Umbilical cord (tissue), 2 donors: ENCODE data around the gene ERF. TPM values are rescaled to one million over a fixed set of nuclear protein-coding genes. Genes with fewer than 3 reads are reported as not detected.
A peak's percentile ranks its signal among the peaks of the same experiment; 100 is the strongest.

Source experiments
- DNase-seq: peaks from one replicate; pipeline ENCODE4 v3.0.0-alpha.2; 2015; ENCODE audit warnings: low spot score
- total RNA-seq: library from RNA; depleted of rRNA; stranded (reverse); fragments of >200 nt; gene quantifications from one replicate; pipeline ENCODE4 v1.2.3, GENCODE V29; 2014; ENCODE audit warnings: low replicate concordance; ENCODE audit not compliant: insufficient read depth

Gene ERF
- total RNA-seq, 1 donor from 2014 or later = 33.2 TPM

DNA sequence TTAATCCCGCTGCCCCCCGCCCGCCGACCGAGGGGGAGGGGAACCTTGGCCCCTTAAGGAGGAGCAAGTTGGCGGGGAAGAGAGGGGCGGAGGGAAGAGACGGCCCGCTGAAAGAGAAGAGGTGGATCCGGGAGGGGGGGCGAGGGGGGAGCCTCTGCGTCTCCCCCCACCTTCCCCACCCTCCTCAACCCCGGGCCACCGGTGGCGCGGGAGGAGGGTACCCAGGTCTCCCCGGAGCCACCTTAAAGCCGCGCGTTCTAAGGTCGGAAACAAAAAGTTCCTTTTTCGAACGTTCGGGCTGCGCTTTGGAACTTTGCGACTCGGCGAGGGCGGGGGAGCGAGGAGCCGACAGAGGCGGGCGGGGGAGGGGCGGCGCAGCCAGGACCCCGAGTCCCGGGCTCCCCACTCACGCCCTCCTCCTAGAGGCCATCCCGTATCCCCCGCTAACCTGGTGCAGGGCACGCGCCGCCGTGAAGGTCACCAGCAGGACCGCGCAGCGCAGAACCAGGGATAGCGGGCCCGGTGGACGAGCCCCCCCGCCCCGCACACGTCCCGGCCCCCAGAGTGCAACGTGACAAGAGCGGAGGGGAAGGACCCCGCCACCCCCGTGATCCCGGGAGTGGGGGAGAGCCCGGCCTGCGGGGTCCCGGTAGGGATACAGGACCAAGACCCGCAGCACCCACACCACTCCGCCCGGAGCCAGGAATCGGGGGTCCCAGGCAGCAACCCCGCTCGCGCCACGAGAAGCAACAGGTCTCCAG, 659 bp downstream of the ERF start:
- peak; percentile 84 for DNase-seq

DNA sequence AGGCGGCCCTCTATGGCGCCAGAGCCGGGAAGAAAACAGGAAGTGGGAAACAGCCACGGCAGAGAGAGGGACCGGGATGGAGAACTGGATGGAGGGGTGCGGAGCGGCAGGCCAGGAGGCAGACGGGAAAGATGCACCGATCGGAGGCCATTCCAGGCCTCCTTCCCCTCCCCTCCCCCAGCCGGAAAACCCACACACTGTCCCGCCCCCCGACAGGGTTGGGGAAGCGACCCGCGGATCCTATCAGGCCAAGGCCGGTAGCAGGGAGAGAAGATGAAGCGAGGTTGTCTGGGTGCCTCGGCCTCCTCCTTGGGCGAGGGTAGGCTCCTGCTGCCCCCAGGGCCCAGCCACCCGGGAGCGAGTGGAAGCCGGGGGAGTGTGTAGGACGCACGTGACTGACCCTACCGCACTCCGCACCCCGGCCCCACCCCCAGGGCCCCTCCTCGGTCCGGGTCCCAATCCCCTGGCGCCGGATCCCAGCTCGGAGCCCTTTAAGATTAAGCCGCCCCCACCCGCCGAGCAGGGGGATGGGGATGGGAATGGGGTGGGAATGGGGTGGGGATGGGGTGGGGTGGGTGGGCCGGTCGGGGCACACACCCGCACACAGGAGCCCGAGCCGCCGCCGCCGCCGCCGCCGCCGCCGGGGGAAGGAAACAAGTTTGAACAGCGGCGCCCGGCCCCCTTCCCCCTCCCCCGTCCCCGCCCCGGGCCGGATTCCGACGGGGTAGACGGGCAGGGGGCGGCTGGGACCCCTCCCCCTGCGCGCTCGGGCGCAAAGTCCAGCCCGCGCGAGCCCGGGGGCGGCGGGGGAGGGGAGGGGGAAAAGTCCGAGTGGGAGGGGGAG, 1.5 kb downstream of the ERF start:
- DNase-seq = peak; percentile 67

DNA sequence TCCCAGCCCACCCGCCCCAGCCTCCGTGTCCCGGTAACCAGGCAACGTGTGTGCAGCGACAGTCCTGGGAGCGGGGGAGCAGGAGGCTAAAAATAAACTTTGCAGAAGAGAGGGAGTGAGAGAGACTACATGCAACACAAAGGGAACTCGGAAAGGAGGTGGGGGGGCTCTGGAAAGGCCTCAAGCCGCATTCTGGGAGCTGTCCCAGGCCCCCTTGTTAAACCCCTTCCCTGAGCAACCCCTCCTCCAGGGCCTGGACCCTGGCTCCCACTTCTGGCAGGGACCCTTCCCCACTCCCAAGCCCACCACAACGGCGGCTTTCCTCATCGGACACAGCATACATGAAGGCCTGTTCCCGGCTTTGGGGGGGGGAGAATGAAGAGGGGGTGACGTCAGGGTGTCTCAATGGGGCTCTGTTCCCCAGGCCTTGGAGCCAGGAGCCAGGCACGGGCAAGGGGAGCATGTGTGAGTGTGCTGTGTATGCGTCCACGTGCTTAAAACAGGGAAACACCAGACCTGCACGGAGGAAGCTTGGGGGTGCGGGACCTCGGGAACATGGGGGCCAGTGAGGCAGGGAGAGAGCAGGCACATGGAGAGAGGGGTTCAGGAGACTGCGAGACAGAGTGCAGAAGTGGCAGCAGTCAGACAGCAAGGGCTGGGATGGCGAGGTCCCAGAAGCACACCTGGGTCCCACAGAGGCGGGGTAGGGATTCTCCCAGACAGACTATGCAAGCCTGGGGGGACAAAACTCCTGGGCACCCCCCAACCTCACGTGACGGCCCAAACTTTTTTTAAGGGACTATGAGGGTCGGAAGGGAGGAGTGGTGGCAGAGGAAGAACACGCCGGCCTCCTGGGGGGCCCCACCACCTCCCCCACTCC, 2.3 kb downstream of the ERF start:
- peak; percentile 65 for DNase-seq

DNA sequence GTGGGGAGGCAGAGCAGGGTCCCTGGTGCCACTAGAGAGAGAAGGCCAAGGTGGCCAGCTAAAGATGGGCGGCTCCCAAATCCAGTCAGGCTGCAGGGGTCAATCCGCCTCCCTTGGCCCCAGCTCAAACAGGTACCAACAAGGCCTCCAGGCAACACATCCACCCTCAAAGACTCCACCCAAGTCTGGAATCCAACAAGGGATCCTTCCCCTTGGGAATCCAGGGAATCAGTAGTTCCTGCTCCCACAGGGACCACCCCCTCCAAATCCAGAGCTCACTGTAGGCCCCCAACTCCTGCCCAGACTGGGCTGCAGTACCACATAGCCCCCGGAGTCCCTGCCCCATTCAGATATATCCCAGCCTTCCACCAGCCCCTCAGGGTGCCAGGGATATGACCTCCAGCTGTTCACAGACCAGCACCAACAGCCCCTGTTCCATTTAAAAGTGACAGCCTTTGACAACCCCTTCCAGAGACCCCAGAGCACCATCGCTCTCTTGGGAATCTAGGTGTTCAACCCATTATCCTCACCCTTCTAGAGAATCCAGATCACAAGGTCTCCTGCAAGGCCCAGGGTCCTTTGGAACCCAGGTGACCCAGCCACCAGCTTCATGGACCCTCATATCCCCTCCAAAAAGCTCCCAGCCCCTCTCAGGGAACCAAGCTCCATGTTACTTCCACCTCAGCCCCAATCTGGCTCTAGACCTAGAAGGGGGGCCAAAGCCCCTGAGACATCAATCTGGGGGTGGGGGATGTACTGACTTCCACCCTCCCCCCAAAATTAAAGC, 3.2 kb downstream of the ERF start:
- DNase-seq = no peak

DNA sequence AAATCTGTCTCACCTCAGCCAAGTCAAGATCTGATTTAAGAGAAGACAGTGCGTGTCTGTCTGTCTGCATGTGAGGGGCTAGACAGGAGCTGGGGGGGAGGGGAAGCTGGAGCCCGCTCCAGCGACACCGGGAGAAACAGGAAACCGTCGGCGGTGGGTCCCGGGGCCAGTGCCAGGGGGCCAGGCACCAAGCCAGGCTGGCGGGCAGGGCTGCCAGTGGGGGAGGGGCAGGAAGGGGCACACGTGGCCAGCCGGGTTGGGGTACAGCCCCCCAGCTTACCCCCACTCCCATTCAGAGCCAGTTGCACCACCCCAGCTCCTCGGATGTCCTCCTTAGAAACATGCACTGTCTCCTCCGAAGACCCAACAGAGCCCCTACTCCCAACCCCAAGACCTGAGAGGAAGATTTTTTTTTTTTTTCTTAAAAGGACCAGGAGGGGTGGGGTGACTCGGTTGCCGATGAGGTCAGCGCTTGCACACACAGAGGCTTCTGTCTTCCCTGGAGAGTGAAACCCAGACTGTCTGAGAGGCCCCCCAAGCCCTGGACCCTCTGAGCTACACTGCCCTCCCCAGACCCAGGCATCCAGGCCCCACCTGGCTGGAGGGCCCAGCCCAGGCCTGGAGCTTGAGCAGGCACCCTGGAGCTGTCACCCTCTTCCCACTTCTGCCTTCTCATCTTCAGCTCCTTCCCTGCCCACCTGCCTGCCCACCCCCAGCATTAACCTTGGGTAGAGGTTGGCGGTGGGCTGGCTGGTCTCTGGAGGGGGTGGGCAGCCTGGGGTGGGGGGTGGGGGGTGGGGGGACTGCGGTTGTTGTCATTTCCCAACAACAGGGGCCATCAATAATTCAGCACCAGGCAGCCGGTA, 4.0 kb downstream of the ERF start:
- DNase-seq = peak; percentile 28

DNA sequence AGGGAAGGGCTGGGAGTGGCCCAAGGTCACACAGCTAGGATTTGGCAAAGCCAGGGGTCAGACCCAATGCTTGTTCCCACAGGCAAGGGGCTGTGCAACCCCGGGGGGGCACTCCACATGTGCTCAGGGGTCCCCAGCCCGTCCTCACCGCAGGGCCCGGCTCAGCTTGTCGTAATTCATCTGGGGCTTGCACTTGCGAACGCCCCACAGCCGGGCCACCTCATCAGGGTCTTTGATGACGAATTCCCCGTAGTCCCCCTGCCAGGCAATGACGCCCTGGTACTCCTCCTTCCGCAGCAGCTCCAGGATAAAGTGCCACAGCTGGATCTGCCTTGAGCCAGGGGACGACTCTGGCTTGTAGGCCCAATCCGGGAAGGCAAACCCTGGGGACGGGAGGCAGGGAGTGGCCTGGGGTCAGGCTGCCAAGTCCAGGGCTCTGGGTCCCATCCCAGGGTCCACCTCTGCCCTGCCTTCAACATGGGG, 4.7 kb downstream of the ERF start:
- no peak for DNase-seq

DNA sequence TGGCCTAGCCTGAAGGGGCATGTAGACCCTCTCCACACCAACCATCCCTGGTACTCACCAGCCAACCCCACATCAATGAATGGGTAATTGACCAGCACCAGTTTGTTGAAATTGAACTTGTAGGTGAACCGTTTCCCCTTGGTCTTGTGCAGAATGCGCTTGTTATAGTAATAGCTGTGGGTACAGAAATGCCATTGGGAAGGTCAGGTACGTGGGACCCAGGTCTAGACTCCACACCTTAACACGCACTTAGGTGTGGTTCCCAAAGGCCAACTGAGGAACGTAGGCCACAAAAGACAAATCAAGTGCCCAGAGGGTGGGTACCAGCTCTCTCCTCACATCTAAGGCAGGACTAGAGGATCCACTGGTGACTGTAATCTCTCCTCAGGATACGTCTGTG, 5.2 kb downstream of the ERF start:
- DNase-seq = no peak

DNA sequence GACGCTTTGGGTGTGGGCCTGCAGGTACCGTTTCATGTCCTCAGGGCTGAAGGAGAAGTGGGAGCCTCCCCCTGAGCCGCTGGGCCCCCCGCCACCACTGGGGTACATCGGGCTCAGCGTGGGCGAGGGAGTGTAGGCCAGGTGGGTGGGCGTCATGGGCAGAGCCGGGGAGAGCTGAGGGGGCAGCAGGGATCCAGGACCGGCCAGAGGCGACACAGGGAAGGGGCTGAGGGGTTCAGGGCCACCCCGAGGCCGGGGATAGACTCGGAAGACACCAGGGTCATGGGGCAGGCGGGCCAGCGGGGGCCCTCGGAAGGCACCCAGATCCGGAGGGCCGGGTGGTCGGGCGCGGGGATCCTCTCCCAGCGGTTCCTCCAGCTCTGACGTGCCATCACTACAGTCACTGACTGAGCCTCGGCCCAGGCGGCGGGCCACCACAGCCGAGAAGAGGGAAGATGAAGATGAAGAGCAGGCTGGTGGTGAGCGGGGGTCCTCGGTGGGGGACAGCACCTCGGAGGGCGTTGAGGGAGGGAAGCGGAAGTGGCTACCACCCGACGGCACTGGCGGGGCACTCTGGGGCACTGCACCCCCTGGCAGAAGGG, 5.7 kb downstream of the ERF start:
- no peak for DNase-seq

DNA sequence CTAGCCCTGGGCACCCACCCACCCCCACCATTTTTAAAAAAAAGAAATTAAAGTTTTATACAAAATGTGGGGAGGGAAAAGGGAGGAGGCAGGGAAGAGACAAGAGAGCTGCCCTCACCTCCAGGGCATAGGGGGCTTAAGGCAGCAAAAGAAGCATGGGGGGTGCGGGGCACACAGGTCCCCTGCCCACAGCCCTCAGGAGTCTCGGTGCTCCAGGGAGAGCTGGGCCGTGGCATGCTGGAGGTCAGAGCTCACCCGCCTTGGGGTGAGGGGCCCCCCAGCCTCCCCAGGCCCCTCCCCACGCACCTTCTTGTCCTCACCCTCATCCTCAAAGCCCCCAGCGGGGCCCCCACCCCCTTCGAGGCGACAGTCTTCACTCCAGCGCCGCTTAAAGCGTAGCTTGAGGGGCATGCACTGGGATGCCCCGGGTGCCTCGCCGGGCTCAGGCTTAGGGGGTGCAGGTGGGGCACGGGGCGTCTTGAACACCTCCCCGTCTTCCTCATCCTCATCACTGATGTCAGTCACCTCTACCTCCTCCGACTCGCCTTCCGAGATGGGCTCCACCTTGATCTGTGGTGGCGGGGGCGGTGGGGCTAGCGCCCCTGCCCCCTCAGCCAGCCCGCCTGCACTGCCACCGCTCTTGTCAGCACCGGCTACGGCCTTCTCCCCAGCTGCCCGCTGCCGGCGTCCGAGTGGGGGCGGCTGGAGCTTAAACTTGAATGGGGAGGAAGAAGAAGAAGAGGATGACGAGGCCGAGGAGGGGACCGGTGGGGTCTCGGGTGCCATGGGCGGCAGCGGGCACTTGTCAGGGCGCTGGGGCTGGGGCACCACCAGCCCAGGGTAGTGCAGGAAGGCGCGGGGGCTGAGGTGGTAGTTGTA, 6.4 kb downstream of the ERF start:
- no peak for DNase-seq

DNA sequence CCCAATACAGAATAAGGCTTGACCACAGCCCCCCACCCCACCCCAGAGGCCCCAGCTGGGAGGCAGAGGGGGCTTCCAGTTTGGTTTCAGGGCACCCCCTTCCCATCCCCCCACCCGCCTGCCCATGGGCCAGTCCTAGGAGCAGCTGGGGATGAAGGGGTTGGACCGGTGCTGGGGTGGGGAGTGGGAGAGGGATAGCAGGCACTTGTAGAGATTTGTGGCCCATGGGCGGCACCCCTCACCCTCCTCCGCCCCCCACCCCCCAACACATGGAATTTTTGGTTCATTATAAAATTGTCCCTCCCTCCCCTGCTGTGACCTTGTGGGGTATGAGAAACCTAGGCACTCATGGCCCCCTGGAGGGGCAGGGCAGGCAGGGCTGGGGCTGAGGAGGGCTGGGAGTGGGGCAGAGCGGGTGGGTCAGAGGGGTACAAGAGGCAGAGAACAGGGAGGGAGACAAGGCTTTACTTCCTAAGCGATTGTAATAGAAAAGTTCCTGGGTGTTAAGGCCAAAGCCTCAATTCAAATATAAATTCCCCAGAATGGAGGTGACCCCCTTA, 7.2 kb downstream of the ERF start:
- no peak for DNase-seq

DNA sequence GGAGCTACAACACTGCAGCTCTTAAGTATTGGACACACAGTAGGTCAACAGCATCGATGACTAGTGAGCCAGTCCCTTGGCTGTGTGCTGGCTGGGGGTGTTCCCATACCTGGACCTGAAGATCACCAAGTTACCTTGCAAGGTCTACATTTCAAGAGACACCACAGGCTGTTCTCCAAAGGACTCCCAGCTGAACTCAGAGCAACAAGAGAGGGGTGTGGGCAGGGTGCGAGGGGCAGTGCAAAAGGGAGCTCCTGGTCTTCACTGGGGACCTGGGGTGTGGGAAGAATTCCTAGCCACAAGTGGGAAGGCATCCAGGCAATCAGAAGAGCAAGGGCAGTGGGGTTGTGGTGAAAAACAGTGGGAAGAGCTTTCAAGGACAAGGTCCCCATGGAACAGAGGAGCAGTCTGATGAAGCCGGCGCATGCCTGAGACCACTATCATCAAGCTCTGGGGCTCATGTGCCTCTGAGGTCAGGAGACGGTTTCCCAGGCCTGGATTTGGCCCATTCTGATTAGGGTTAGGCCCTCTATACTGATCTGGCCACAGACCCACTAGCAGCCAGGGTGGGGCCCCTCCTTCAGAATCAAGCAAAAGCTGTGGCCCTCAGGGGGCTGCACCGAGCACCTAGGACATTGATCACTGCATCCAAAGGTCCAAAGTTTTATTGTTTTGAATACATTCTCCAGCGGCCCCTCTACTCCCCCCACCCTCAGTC, 7.8 kb downstream of the ERF start:
- DNase-seq = no peak

DNA sequence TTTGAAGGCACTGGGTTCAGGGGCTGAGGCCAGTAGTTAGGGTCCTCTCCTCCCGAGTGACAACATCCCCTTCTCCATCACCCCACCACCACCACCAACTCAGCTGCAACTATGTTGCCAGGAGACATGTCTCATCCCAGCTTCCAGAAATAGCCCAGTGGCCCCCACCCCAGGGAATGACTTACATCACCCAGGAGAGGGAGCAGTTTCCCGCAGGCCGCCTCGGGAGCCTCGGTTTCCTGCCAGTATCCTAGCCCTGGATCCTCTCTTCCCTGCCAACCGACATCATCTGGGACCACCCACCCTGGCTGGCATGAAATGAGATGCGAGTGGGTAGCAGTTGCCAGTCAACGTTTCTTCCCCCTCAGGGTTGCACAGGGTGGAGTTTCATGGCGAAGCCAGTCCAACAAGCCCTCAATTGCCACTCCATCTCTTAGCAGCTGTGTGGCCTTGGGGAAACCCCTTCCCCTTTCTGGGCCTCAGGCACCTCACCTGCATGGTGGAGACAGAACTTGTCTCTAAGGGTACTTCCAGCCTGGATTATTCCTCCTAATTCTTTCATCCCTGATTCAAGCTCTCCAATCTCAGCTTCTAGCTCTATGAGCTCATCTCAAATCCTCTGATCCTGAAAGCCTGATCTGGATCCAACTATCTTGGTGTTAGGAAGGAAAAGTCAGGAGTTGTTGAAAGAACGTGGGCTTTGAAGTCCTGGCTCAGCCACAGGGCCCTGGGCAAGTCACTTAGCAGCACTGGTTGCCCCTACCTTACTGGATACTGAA, 8.6 kb downstream of the ERF start:
- DNase-seq = peak; percentile 85

DNA sequence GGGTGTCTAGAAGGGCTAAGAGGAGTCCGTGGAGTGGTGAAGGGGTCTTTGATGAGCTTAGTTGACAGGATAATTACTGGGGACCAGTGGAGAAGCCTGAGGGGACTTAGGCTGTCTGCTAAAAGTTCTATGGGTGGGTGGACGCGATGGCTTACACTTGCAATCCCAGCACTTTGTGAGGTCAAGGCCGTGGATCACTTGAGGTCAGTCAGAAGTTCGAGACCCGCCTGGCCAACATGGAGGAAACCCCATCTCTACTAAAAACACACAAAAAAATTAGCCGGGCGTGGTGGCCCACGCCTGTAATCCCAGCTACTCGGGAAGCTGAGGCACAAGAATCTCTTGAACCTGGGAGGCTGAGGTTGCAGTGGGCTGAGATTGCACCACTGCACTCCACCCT, 9.7 kb downstream of the ERF start:
- DNase-seq = no peak

DNA sequence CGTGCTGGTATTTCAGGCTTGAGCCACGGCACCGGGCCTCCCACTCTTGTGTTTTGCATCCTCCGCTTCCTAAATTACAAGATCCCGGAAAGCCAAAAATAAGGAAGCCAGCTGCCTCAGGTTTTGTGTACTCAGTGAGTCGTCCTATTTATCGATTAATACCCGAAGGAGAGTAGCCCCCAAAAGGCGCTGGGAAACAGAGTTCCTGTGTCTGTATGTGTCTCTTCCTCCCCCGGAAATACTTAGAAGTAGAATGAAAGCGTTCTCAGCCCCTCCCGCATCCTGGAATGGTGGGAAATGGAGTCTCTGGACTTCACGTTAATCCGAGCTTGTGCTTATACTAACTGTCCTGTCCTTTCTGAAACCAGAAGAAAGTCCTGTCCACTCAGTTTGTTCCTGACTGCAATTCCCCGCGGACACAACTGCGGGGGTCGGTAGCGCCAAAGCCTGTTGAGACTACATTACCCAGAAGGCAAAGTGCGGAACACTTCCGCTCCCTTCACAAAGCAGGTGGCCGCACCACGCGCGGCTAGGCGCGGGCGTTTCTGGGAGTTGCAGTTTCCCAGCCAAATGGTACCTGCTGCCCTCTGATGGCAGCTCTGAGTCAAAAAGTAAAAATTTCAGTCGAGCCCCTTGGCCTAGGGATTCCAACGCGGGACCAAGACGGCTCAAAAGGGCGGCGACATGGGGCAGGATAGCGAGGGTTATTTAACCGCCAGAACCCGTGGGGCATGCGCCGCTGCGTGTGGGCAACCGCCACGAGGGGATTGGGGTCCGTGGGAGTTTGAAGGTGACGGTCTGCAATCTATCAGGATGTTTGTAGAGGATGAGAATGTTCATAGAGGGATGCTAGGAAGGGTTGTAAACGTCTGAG, 10.3 kb downstream of the ERF start:
- DNase-seq = peak; percentile 98

DNA sequence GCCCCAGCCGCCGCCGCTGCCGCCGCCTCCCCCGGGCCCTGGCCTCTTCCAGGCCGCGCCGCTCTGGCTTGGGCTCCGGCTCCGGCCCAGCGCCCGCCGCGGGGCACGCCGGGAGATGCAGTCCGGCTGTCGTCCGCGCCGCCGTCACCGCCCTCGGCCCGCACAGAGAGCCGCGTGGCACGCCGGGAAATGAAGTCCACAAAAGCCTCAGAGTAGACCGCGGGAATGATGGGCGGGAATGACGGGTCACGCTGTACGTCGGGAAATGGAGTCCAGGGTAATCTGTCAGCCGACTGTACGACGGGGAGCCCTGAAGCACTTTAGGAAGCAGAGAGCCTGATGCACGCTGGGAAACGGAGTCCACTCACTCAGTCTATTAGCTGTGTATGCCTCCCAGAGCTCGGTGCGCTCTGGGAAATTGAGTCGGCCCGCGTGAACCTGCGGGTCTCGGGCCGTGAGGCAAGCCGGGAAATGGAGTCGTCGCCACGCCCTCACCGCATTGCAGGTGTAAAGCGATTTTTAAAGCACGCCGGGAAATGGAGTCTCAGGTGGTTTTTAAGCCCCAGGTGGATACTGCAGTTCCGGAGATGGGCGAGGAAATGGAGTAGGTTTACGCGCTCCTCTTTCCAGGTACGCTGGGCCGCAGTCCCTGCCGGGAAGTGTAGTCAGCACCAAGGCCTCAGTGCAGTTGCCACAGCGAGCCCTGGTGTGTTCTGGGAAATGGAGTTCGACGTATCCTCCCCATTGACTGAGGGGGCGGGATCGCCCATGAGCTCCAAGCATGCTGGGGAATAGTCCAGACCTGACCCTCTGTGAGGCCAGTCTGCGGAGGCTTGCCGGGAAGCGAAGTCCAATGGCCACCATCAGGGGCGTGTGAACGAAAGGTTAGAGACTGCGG, 12.2 kb downstream of the ERF start, which contains the start of gene GSK3A:
Gene GSK3A, minus strand, starts transcription at position 91 of the 898 bp plus-strand sequence. CDS start 137 bp downstream, outside the sequence.
- peak; percentile 100 for DNase-seq
